Hepatocyte (in vitro differentiated cells): ENCODE measurements around the gene FCAMR. TPM values are rescaled to one million over a fixed set of nuclear protein-coding genes. Genes with fewer than 3 reads are reported as not detected.
A peak's percentile ranks its signal among the peaks of the same experiment; 100 is the strongest.

ENCODE experiments used
- DNase-seq: peaks from one replicate; pipeline ENCODE4 v3.0.0-alpha.2; 2016; ENCODE audit warnings: low spot score
- H2AFZ ChIP-seq: fragments of 200-600 bp; sonication (generic); 2 replicates; pipeline ENCODE4 v1.6.0; 2016; ENCODE audit warnings: antibody characterized with exemption, mild to moderate bottlenecking
- H3K27ac ChIP-seq: fragments of 200-600 bp; sonication (generic); 2 replicates; pipeline ENCODE4 v1.5.1; 2016; ENCODE audit warnings: mild to moderate bottlenecking
- H3K27me3 ChIP-seq: fragments of 200-600 bp; sonication (generic); 2 replicates; pipeline ENCODE4 v1.6.1; 2016
- H3K36me3 ChIP-seq: fragments of 200-600 bp; sonication (generic); replicated peaks from 2 replicates; pipeline ENCODE4 v1.5.1; 2016; ENCODE audit warnings: low read depth; ENCODE audit not compliant: insufficient read depth
- H3K4me1 ChIP-seq: fragments of 200-600 bp; sonication (generic); 2 replicates; pipeline ENCODE4 v1.5.1; 2016; ENCODE audit warnings: mild to moderate bottlenecking, moderate library complexity; ENCODE audit not compliant: insufficient read depth
- H3K4me2 ChIP-seq: fragments of 200-600 bp; sonication (generic); 2 replicates; pipeline ENCODE4 v1.6.0; 2016
- H3K4me3 ChIP-seq: fragments of 200-600 bp; sonication (generic); 2 replicates; pipeline ENCODE4 v1.5.1; 2016; ENCODE audit warnings: mild to moderate bottlenecking
- H3K79me2 ChIP-seq: fragments of 200-600 bp; sonication (generic); 2 replicates; pipeline ENCODE4 v1.6.0; 2017; ENCODE audit warnings: mild to moderate bottlenecking
- H3K9me2 ChIP-seq: fragments of 200-600 bp; sonication (generic); replicated peaks from 2 replicates; pipeline ENCODE4 v1.6.0; 2017; ENCODE audit warnings: mild to moderate bottlenecking; ENCODE audit not compliant: insufficient read depth
- H3K9me3 ChIP-seq: fragments of 200-600 bp; sonication (generic); 2 replicates; pipeline ENCODE4 v1.5.1; 2016; ENCODE audit warnings: low read depth, mild to moderate bottlenecking
- H4K20me1 ChIP-seq: fragments of 200-600 bp; sonication (generic); 2 replicates; pipeline ENCODE4 v1.6.0; 2016; ENCODE audit warnings: mild to moderate bottlenecking; ENCODE audit not compliant: insufficient read depth, poor library complexity, severe bottlenecking
- CTCF ChIP-seq: fragments of 200-600 bp; sonication (generic); IDR thresholded peaks from 2 replicates; pipeline ENCODE4 v1.5.1; 2016; ENCODE audit warnings: antibody characterized with exemption, mild to moderate bottlenecking; ENCODE audit not compliant: poor library complexity
- EZH2 ChIP-seq: fragments of 200-600 bp; sonication (generic); IDR thresholded peaks from 2 replicates; pipeline ENCODE4 v1.6.1; 2016; ENCODE audit warnings: antibody characterized with exemption, mild to moderate bottlenecking, borderline replicate concordance
- EZH2phosphoT487 ChIP-seq: fragments of 200-600 bp; sonication (generic); IDR thresholded peaks from one replicate; pipeline ENCODE4 v1.6.1; 2018; ENCODE audit warnings: antibody characterized with exemption, mild to moderate bottlenecking, low read depth, moderate library complexity; ENCODE audit not compliant: unreplicated experiment, severe bottlenecking
- WGBS: methylation state at CpG from one replicate; pipeline ENCODE4 v1.1.6; 2016; ENCODE audit warnings: low lambda C conversion rate; ENCODE audit errors: missing lambda C conversion rate; 5-methylcytosine and 5-hydroxymethylcytosine counted together
- polyA plus RNA-seq: library from polyadenylated mRNA; unstranded; fragments of >200 nt; fragmentation: Nextera tagmentation; extraction: Ambion mirVana; gene quantifications from 2 replicates; pipeline ENCODE4 v1.2.1, GENCODE V29; 2016
- total RNA-seq: library from RNA; depleted of rRNA; stranded (reverse); fragments of >200 nt; gene quantifications from 2 replicates; pipeline ENCODE4 v1.2.3, GENCODE V29; 2014

The FCAMR gene
- total and polyA plus RNA-seq, 2 experiments from 2014 or later, result 0.70 TPM; not detected in 1

- no peaks in the 10 kb centered on the region for H3K36me3 ChIP-seq
- H3K9me2 ChIP-seq, result no peaks in the 10 kb centered on the region
- H3K79me2 ChIP-seq, result no peaks in the 10 kb centered on the region
- DNase-seq, result no peak
- peaks cover 24% of the 10 kb centered on the region for H3K4me1 ChIP-seq
- H3K4me3 ChIP-seq, result no peak overlapping the region
- no peaks in the 10 kb centered on the region for H4K20me1 ChIP-seq
- H3K9me3 ChIP-seq, result no peaks in the 10 kb centered on the region
- 63% methylated on average over 3 of the region's 3 CpGs for WGBS
- no peak overlapping the region for H3K4me2 ChIP-seq
- no peak for TF ChIP-seq EZH2
- TF ChIP-seq CTCF, result no peak
- no peak for TF ChIP-seq EZH2phosphoT487
- no peaks in the 10 kb centered on the region for H3K27me3 ChIP-seq
- peak overlapping the region; percentile 87 for H3K27ac ChIP-seq
- H2AFZ ChIP-seq, result no peak overlapping the region
Observed at GRCh38 chr1:207006914-207007313, 36.7 kb upstream of the FCAMR start.

- TF ChIP-seq EZH2phosphoT487 (no peak), CTCF (no peak), EZH2 (no peak)
- DNase-seq, result no peak
- H3K9me3 ChIP-seq, result no peaks in the 10 kb centered on the region
- no peaks in the 10 kb centered on the region for H3K36me3 ChIP-seq
- 90% methylated on average over 3 of the region's 3 CpGs for WGBS
- peak overlapping the region; percentile 87 for H3K27ac ChIP-seq
- peaks cover 24% of the 10 kb centered on the region for H3K4me1 ChIP-seq
- no peaks in the 10 kb centered on the region for H3K79me2 ChIP-seq
- H3K4me2 ChIP-seq, result no peak overlapping the region
- H2AFZ ChIP-seq, result no peak overlapping the region
- H3K27me3 ChIP-seq, result no peaks in the 10 kb centered on the region
- H4K20me1 ChIP-seq, result no peaks in the 10 kb centered on the region
- H3K4me3 ChIP-seq, result no peak overlapping the region
- H3K9me2 ChIP-seq, result no peaks in the 10 kb centered on the region
Observed at GRCh38 chr1:207006083-207006482, 35.8 kb upstream of the FCAMR start.

- H3K4me2 ChIP-seq, result peak overlapping the region; percentile 33
- no peaks in the 10 kb centered on the region for H3K36me3 ChIP-seq
- no peak overlapping the region for H3K4me3 ChIP-seq
- H4K20me1 ChIP-seq, result no peaks in the 10 kb centered on the region
- WGBS, result 48% methylated on average over 9 of the region's 9 CpGs
- H3K9me2 ChIP-seq, result no peaks in the 10 kb centered on the region
- H2AFZ ChIP-seq, result no peak overlapping the region
- TF ChIP-seq EZH2phosphoT487 (no peak), CTCF (peak; percentile 61)
- peak; percentile 85 for DNase-seq
- no peaks in the 10 kb centered on the region for H3K9me3 ChIP-seq
- H3K4me1 ChIP-seq, result peaks cover 22% of the 10 kb centered on the region
- H3K27ac ChIP-seq, result peak overlapping the region; percentile 87
- H3K79me2 ChIP-seq, result no peaks in the 10 kb centered on the region
- no peaks in the 10 kb centered on the region for H3K27me3 ChIP-seq
Observed at GRCh38 chr1:207004931-207005830, 34.9 kb upstream of the FCAMR start.
